Keratinocyte (primary cell): ENCODE data around the gene TEN1. TPM values are rescaled to one million over a fixed set of nuclear protein-coding genes. Genes with fewer than 3 reads are reported as not detected.

ENCODE experiments used
- DNase-seq: peaks from one replicate; pipeline ENCODE4 v3.0.0-alpha.2; 2011; ENCODE audit warnings: low read depth, missing footprints, low spot score
- FAIRE-seq: peaks from 2 replicates; lab custom pipeline; 2011; peaks lifted over from hg19 to GRCh38; lab: Jason Lieb, UNC
- H2AFZ ChIP-seq: 2 replicates; pipeline ENCODE4 v1.6.0; 2012; ENCODE audit warnings: low read length, control low read depth, inconsistent platforms; ENCODE audit not compliant: control insufficient read depth
- H3K27ac ChIP-seq: 2 replicates; pipeline ENCODE4 v1.5.1; 2011; ENCODE audit warnings: low read length; ENCODE audit not compliant: control insufficient read depth, insufficient read depth
- H3K27me3 ChIP-seq: 3 replicates; pipeline ENCODE4 v1.6.0; 2011; ENCODE audit warnings: low read length; ENCODE audit not compliant: control insufficient read depth, insufficient read depth; ENCODE audit errors: extremely low read depth
- H3K36me3 ChIP-seq, 2 experiments: 2 replicates in 1 of 2; 3 replicates in 1 of 2; pipeline ENCODE4 v1.5.1; 2011; ENCODE audit warnings: low read length in 2 of 2, mild to moderate bottlenecking in 1 of 2; ENCODE audit not compliant: control insufficient read depth in 2 of 2, insufficient read depth in 2 of 2; ENCODE audit errors: extremely low read depth in 1 of 2
- H3K4me1 ChIP-seq: 3 replicates; pipeline ENCODE4 v1.5.1; 2011; ENCODE audit warnings: low read length; ENCODE audit not compliant: control insufficient read depth, insufficient read depth; ENCODE audit errors: extremely low read depth
- H3K4me2 ChIP-seq: 3 replicates; pipeline ENCODE4 v1.6.0; 2011; ENCODE audit warnings: low read depth, low read length; ENCODE audit not compliant: control insufficient read depth, insufficient read depth; ENCODE audit errors: extremely low read depth
- H3K4me3 ChIP-seq, 3 experiments: fragments of 200-600 bp in 1 of 3; sonication (generic) in 1 of 3; 2 replicates in 2 of 3; 3 replicates in 1 of 3; pipeline ENCODE4 v1.5.1; 2011 to 2016; ENCODE audit warnings: low read length in 3 of 3, mild to moderate bottlenecking in 3 of 3, control low read depth in 2 of 3, inconsistent platforms in 1 of 3, low read depth in 1 of 3, mixed read lengths in 1 of 3, mixed run types in 1 of 3, moderate library complexity in 1 of 3; ENCODE audit not compliant: control insufficient read depth in 2 of 3, insufficient read depth in 2 of 3; ENCODE audit errors: extremely low read depth in 1 of 3
- H3K79me2 ChIP-seq: 2 replicates; pipeline ENCODE4 v1.6.0; 2012; ENCODE audit warnings: low read length; ENCODE audit not compliant: control insufficient read depth, insufficient read depth
- H3K9ac ChIP-seq: 3 replicates; pipeline ENCODE4 v1.6.0; 2011; ENCODE audit warnings: low read length; ENCODE audit not compliant: control insufficient read depth, insufficient read depth; ENCODE audit errors: extremely low read depth
- H3K9me1 ChIP-seq: 3 replicates; pipeline ENCODE4 v1.6.0; 2011; ENCODE audit warnings: low read length; ENCODE audit not compliant: control insufficient read depth, insufficient read depth; ENCODE audit errors: extremely low read depth
- H3K9me3 ChIP-seq: 2 replicates; pipeline ENCODE4 v1.5.1; 2012; ENCODE audit warnings: low read depth, low read length; ENCODE audit not compliant: control insufficient read depth
- H4K20me1 ChIP-seq: 3 replicates; pipeline ENCODE4 v1.6.0; 2011; ENCODE audit warnings: low read length; ENCODE audit not compliant: control insufficient read depth, insufficient read depth; ENCODE audit errors: extremely low read depth
- EZH2 ChIP-seq: IDR thresholded peaks from one replicate; pipeline ENCODE4 v1.6.1; 2012; ENCODE audit warnings: inconsistent platforms, mild to moderate bottlenecking, low read length, moderate library complexity
- dilution Hi-C: fragments of 300-500 bp; cut with MboI; formaldehyde crosslinking; loops from one replicate; pipeline ENCODE4 v1.7.0; 2020; ENCODE audit warnings: low sequenced_read_pairs; ENCODE audit not compliant: extremely low pct_ligation_motif_present
- polyA plus RNA-seq, 5 experiments: library from polyadenylated mRNA; depleted of rRNA in 3 of 5; stranded (reverse) in 3 of 5; stranded (forward) in 1 of 5; unstranded in 1 of 5; fragments of >200 nt; gene quantifications; 1 replicate in 1 of 5; 2 replicates in 3 of 5; 3 replicates in 1 of 5; pipeline versions ENCODE4 v1.2.1 to v1.2.3, GENCODE V29; 2011 to 2012; ENCODE audit warnings: missing spikeins in 2 of 5, low read depth in 1 of 5, low replicate concordance in 1 of 5
- TF ChIP-seq, protein P1 (sequence below), 3 experiments: IDR thresholded peaks in 1 of 3; conservative IDR thresholded peaks in 1 of 3; optimal IDR thresholded peaks in 1 of 3; 2 replicates in 2 of 3; 3 replicates in 1 of 3; pipeline versions ENCODE3 to v1.5.1; 2011; ENCODE audit warnings: low read length in 3 of 3, mild to moderate bottlenecking in 3 of 3, moderate library complexity in 2 of 3, control low read depth in 1 of 3, inconsistent platforms in 1 of 3; ENCODE audit not compliant: insufficient read depth in 2 of 3; ENCODE audit errors: extremely low read depth in 1 of 3

TEN1 gene
- polyA plus RNA-seq, 1 donor (not counting 4 experiments of a cell fraction or from before 2014, with no cell fraction given), result 11.7 TPM

DNA sequence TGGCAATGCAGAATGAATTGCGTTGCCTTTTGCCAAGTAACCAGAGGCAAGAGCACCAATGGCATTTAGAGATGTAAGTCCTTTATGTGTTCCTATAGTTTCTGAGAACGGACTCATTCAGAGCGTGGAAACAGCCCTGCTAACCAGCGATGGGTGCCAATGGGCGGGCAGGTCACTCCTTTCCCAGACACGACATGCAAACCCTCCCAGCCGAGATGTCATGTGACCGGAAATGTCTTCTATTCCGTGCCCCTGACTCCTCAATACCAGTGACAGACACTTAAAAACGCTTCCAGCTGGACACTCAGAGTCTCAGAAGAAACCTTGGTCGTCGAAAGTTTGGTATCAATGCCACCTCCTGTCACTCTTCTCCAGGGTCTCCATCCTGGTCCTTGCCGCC is 41.4 kb upstream of the TEN1 start:
- H4K20me1 ChIP-seq, result no peaks in the 10 kb centered on the region
- H3K9me1 ChIP-seq, result no peaks in the 10 kb centered on the region
- no peaks in the 10 kb centered on the region for H3K79me2 ChIP-seq
- FAIRE-seq (no peak), DNase-seq (no peak)
- no peaks in the 10 kb centered on the region for H3K27me3 ChIP-seq
- H3K9me3 ChIP-seq, result no peaks in the 10 kb centered on the region
- H2AFZ ChIP-seq, result no peak overlapping the region
- no peaks in the 10 kb centered on the region for H3K36me3 ChIP-seq
- no peak overlapping the region for H3K27ac ChIP-seq
- no peak overlapping the region for H3K4me2 ChIP-seq
- dilution Hi-C loops, result no loop called here
- peaks cover 6% of the 10 kb centered on the region for H3K4me1 ChIP-seq
- TF ChIP-seq EZH2, result no peak
- TF ChIP-seq, protein P1, sequence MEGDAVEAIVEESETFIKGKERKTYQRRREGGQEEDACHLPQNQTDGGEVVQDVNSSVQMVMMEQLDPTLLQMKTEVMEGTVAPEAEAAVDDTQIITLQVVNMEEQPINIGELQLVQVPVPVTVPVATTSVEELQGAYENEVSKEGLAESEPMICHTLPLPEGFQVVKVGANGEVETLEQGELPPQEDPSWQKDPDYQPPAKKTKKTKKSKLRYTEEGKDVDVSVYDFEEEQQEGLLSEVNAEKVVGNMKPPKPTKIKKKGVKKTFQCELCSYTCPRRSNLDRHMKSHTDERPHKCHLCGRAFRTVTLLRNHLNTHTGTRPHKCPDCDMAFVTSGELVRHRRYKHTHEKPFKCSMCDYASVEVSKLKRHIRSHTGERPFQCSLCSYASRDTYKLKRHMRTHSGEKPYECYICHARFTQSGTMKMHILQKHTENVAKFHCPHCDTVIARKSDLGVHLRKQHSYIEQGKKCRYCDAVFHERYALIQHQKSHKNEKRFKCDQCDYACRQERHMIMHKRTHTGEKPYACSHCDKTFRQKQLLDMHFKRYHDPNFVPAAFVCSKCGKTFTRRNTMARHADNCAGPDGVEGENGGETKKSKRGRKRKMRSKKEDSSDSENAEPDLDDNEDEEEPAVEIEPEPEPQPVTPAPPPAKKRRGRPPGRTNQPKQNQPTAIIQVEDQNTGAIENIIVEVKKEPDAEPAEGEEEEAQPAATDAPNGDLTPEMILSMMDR (optimal IDR thresholded peaks at IDR 0.05 in 1 of 3, IDR thresholded peaks at IDR 0.05 in 1 of 3, conservative IDR thresholded peaks at IDR 0.05 in 1 of 3; ENCODE audit: extremely low read depth in 1 of 3, insufficient read depth in 2 of 3, low read length in 3 of 3), result no peak
- H3K9ac ChIP-seq, result no peak overlapping the region
- H3K4me3 ChIP-seq, result no peak overlapping the region

DNA sequence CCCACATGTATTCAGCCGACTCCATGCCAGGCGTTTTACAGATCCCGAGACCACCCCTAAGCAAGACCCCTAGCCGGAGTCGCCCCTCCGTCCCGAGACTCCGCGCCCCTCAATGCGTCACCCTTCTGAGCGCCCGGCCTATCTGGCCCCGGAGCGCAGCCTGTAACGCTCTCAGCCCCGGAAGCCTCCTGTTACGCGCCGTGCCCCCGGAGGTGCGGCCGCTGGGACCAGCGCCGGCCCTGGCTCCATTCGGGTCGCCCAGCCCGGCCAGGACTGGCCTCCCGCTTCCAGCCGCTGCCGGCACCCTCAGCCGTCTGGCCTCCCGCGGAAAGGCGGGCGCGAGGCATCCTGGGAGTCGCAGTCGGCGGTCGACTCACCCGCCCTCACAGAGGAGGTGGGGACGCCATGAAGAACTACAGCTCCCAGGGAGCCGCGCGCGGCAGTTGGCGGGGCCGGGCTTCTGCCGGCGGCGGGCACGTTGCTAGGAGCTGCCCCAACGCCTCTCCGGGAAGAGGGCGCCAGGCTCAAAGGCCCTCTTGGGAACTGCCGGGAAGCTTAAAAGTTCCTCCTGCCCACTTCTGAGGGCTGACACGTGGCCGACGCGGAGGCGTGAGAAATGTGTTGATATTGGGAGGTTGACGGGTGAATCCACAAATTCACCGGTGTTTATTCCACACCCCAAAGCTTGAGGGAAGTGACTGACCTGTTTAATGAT is 38.2 kb upstream of the TEN1 start, which contains the start of gene FBF1:
Gene FBF1 (minus strand): TSS at position 316 of the 715 bp plus-strand sequence. CDS start 2,893 bp downstream, outside the sequence.
- TF ChIP-seq, protein P1 (optimal IDR thresholded peaks at IDR 0.05 in 1 of 3, IDR thresholded peaks at IDR 0.05 in 1 of 3, conservative IDR thresholded peaks at IDR 0.05 in 1 of 3; ENCODE audit: extremely low read depth in 1 of 3, insufficient read depth in 2 of 3, low read length in 3 of 3), result peak in 1 of 3 experiments; percentile 17
- no peak for TF ChIP-seq EZH2
- no peaks in the 10 kb centered on the region for H3K9me3 ChIP-seq
- peak within 1 kb of the TSS; percentile 70 for H3K27ac ChIP-seq
- H3K36me3 ChIP-seq, result peaks cover 0 to 3% of the 10 kb centered on the region in 2 experiments
- no peaks in the 10 kb centered on the region for H4K20me1 ChIP-seq
- H3K79me2 ChIP-seq, result no peaks in the 10 kb centered on the region
- peak within 1 kb of the TSS; percentile 97 for H3K4me2 ChIP-seq
- H3K9me1 ChIP-seq, result no peaks in the 10 kb centered on the region
- peaks cover 6% of the 10 kb centered on the region for H3K4me1 ChIP-seq
- peak within 1 kb of the TSS; percentile 91 for H3K9ac ChIP-seq
- dilution Hi-C loops, result no loop called here
- FAIRE-seq (no peak), DNase-seq (peak; percentile 55)
- peak within 1 kb of the TSS; percentile 88 to 99 (median 90) for H3K4me3 ChIP-seq
- no peaks in the 10 kb centered on the region for H3K27me3 ChIP-seq
- peak within 1 kb of the TSS; percentile 94 for H2AFZ ChIP-seq
